Limb (tissue), 2 donors: ENCODE measurements around the gene INTS12.
A peak's percentile ranks its signal among the peaks of the same experiment; 100 is the strongest.
"Not testable (repeated sequence)": the region's sequence is repeated elsewhere in the genome, so short reads cannot be mapped to it uniquely, and the experiment has no call there.

Experiments used
- DNase-seq, 2 donors: peaks; one replicate each; pipeline ENCODE4 v3.0.0-alpha.2; 2016; ENCODE audit errors: extremely low spot score in 2 of 2

INTS12 gene, protein sequence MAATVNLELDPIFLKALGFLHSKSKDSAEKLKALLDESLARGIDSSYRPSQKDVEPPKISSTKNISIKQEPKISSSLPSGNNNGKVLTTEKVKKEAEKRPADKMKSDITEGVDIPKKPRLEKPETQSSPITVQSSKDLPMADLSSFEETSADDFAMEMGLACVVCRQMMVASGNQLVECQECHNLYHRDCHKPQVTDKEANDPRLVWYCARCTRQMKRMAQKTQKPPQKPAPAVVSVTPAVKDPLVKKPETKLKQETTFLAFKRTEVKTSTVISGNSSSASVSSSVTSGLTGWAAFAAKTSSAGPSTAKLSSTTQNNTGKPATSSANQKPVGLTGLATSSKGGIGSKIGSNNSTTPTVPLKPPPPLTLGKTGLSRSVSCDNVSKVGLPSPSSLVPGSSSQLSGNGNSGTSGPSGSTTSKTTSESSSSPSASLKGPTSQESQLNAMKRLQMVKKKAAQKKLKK

GRCh38 chr4:105708181-105709080 is at the start of gene INTS12, which contains the start of gene GSTCD:
INTS12 (minus strand) TSS chr4:105708689; CDS start chr4:105700005, 8,684 bp downstream.
GSTCD (plus strand) TSS chr4:105708784; CDS start chr4:105717614, 8,830 bp downstream.
- DNase-seq, result peak; percentile 93 to 95

GRCh38 chr4:105755375-105755774 is 46.9 kb upstream of the INTS12 start:
- no peak for DNase-seq

DNA sequence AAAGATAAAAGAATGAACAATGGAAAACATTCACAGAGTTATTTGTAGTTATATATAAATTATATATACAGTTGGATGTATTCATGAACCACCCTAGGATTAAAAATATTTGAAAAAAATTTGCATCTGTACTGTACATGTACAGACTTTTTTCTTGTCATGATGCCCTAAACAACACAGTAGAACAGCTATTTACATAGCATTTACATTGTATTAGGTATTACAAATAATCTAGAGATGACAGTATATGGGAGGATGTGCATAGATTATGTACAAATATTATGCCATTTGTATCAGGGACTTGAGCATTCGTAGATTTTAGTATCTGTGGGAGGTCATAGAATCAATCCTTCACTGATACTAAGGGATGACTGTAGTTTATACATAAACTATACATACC is 44.9 kb upstream of the INTS12 start:
- no peak for DNase-seq

GRCh38 chr4:105751718-105752299 is 43.3 kb upstream of the INTS12 start:
- no peak for DNase-seq

GRCh38 chr4:105748222-105748621 is 39.7 kb upstream of the INTS12 start:
- no peak for DNase-seq

DNA sequence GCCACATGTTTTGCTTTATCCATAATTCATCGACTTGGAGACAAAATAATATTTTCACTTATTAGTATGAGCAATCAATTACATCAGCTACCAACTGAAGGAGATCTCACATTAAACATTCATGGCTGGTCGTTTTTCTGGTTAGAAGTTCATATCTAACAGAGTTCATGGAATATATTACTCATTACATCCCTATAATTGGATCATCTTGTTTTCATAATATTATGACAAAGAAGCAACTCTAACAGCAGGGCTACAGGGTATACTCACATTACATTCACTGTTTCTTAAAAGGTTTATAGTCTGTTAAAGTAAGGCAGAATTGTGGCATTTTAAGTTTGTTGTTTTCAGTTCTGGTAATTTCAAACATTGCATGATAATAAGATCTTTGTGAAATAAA is 33.1 kb upstream of the INTS12 start:
- DNase-seq, result no peak

- not testable (repeated sequence) for DNase-seq
Observed at GRCh38 chr4:105735217-105735616, 26.7 kb upstream of the INTS12 start.

GRCh38 chr4:105729895-105730294 is 21.4 kb upstream of the INTS12 start:
- DNase-seq, result not testable (repeated sequence)

GRCh38 chr4:105725623-105726022 is 17.1 kb upstream of the INTS12 start:
- DNase-seq, result no peak

GRCh38 chr4:105719204-105719603 is 10.7 kb upstream of the INTS12 start:
- DNase-seq, result no peak

DNA sequence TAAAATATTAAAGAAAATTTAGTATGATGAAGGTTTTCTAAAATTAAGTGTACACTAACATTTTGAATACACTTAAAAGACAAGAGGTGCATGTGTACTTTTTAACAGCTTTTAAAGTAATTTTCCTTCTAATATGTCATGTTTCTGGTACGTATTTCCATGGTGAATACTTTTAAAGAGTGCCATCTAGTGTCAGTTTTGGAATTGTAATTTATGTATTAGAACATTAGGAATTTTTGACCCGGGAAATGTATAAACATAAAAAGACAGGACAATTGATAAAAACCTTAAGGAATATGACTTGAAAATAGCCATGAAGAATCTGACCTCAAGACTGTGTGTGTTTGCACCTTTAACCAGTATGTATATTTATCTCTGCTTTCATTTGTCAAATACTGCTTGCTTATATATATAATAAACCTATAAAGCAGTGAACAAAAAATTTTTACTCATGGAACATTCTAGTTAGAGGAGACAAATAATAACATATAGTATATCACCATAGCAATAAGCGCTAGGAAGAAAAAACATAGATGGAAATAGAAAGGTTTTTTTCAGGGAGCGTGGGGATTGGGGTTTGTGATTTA is 7.3 kb upstream of the INTS12 start:
- peak in 1 of 2 donors; percentile 75 for DNase-seq

GRCh38 chr4:105714932-105715331 is 6.4 kb upstream of the INTS12 start:
- DNase-seq, result no peak

DNA sequence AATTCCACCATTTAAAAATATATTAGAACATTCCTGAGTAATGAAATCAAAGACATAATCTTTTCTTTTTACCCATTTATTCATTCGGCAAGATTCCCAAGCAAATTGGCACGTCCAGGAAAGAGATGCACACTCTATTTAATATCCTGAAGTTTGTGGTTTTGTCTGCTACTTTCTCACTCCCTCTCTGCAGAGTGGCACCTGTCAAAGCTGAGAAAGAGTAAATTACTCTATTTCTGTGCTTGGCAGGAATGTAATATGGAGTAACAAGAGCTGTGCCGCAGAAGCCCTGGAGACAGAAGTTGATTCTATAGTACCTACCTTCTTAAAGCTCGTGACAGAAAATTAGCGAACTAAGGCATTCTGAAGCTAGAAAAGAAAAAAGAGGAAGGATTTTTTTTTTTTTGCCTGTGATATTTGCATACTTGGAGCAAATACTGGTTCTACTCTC is 5.6 kb upstream of the INTS12 start:
- DNase-seq, result no peak

DNA sequence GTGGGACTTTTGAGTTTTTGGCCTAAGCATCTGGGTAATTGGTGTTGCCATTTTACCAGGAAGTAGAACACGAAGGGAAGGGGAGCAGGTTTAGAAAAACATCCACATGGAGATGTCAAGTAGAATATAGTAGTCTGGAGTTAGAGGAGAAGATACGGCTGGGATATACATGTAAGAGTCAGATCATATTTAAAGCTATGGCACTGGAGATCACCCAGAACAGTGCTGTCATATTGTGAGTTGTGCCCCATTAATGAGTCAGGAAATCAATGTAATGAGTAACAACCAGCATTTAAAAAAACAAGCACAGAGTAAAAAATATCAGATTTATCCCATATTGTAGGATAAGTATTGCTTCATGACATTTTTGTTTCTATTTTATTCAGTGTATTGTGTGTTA is 4.3 kb upstream of the INTS12 start:
- no peak for DNase-seq

DNA sequence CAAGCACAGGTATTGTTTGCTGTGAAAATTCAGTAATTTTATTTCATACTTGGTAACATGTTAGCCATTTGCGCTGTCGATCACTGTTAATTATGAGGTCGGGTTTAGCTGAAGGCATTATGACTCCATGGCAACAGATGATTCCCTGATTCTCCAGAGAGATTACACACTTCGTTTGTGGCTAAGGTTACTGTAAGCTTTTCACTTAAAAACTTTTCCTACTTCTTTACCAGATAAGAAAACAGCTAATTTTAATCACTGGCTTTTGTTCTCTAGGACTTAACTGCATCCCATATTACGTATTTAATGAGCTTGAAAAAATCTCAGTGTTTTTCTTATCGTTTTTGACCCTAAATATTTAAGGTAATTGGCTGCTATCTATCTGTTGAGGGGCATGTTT is 2.2 kb upstream of the INTS12 start:
- DNase-seq, result peak in 1 of 2 donors; percentile 7

DNA sequence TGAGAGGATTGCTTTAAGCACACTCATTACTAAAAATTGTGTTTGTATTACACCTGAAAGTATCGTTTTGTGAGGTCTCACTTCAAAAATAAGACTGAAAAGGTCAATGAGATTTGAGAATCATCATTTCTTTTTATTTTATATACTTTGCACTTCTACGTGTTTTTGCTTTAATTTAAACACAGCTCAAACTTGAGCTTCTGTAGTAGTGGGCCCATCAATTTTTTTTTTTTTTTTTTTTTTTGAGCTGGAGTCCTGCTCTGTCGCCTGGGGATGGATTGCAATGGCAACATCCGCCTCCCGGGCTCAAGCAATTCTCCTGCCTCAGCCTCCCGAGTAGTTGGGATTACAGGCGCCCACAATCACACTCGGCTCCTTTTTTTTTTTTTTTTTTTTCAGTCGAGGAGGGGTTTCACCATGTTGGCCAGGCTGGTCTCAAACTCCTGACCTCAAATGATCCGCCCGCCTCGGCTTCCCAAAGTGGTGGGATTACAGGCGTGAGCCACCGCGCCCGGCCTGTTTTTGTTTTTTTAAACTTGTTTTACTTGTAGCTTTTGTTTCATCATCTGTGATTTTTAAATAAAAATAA is 1.6 kb upstream of the INTS12 start:
- no peak for DNase-seq

GRCh38 chr4:105709081-105709450 is 577 bp upstream of the INTS12 start:
- peak in 1 of 2 donors; percentile 3 for DNase-seq

DNA sequence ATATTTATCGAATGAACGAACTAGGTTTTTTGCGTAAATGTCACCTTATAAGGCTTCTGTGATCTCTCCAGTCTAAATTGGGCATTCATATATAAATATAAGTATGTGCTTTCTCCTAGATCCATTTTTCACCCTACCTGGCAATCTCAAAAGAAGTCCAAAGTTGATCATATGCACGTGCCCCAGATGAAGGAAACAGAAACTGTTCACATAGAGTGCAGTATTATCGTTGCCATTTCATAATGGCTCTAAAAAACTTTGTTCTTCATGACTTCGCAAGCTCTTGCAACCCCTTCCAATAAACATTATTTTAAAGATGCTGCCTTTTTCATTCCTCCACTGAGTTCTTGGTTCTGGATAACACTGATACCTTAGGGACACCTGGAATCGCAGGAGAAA is 708 bp downstream of the INTS12 start:
- no peak for DNase-seq

- no peak for DNase-seq
Observed at GRCh38 chr4:105698607-105699006, 9.9 kb downstream of the INTS12 start.

DNA sequence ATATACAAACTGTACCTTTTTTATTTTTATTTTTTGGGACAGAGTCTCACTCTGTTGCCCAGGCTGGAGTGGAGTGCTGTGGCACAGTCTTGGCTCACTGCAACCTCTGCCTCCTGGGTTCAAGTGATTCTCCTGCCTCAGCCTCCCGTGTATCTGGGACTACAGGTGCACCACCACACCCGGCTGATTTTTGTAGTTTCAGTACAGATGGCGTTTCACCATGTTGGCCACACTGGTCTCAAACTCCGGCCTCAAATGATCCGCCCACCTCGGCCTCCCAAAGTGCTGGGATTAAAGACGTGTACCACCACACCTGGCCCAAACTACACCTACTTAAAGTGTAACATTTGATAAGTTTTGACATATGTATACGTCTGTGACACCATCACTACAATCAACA is 12.7 kb downstream of the INTS12 start:
- not testable (repeated sequence) for DNase-seq

DNA sequence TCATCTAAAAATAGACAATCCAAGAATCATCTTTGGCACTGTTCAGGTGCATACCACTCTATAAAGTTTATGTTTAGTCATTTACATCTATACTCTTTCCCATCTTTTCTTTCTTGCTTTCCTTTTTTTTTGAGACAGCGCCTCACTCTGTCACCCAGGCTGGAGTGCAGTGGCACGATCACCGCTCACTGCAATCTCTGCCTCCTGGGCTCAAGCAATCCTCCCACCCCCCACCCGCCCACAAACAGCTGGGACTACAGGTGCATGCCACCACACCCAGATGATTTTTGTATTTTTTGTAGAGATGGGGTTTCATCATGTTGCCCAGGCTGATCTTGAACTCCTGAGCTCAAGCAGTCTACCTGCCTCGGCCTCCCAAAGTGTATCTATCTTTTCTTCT is 13.7 kb downstream of the INTS12 start:
- DNase-seq, result not testable (repeated sequence)
